ENCODE results near the gene AQR.

- TF ChIP-seq CTCF (IDR thresholded peaks at IDR 0.05) (no peak), POLR2A (IDR thresholded peaks at IDR 0.05) (no peak)
Observed at GRCh38 chr15:34869110-34869509, 100.4 kb downstream of the AQR start.
